ENCODE data around the gene MALRD1.

GRCh38 chr10:19595212-19595845, 546.7 kb downstream of the MALRD1 start:
- TF ChIP-seq POLR2A (IDR thresholded peaks at IDR 0.05; ENCODE audit: low read depth, low read length) (no peak), TAF1 (IDR thresholded peaks at IDR 0.05; ENCODE audit: low read depth, low read length) (no peak), POLR2AphosphoS5 (IDR thresholded peaks at IDR 0.05; ENCODE audit: low read depth, low read length) (no peak), POU2F2 (IDR thresholded peaks at IDR 0.05; ENCODE audit: low read depth, low read length) (no peak)

Data from GM12891 (cell line).